ENCODE measurements around the gene MAL. TPM values are rescaled to one million over a fixed set of nuclear protein-coding genes. Genes with fewer than 3 reads are reported as not detected.

Gene MAL
- total and polyA plus RNA-seq, 2 of the 13 experiments (the other 11 are each of a cell fraction or from before 2014, with no cell fraction given) = not detected

DNA sequence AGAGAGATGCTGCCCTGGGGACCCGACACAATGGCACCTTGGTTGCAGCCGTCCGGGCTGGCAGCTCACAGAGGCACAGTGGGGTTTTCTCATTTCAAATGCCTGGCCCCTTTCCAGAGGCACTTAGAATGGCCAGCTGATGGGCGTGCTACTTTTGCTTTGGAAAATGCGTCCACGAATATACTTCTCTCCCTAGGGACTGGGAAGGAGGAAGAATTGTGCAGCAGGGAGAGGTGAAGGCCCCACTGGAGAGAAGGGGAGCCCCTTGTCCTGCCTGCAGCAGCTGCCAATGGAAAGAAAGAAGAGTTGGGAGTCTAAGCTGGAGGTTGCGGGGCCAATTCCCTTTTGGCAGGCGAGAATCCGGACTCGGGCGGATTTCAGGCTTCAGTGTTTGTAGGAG lies 1.1 kb upstream of the MAL start:
- in situ Hi-C loops (cut with HindIII; ENCODE audit: extremely low pct_ligation_motif_present, low pct_unique_long_range_greater_than_20kb) = loop anchor here (10.0 kb wide), 1 partner anchor 50 kb away; no protein-coding TSS in a partner anchor
- Histone ChIP-seq H3K9ac (ENCODE audit: insufficient read depth, low read depth, low read length) (no peak overlapping the region), H3K27ac (ENCODE audit: extremely low read length, insufficient read depth, low read length) (no peak overlapping the region), H3K36me3 (replicated peaks in 1 of 2; ENCODE audit: control insufficient read depth in 1 of 2, insufficient read depth in 2 of 2, low read length in 2 of 2) (no peaks in the 10 kb centered on the region), H3K4me2 (ENCODE audit: low read depth, low read length) (no peak overlapping the region), H3K4me1 (ENCODE audit: insufficient read depth, low read length) (peaks cover 5% of the 10 kb centered on the region; the same call in 1 of the 2 replicates), H3K79me2 (ENCODE audit: insufficient read depth, low read length) (no peaks in the 10 kb centered on the region), H3K9me3 (ENCODE audit: low read length) (no peaks in the 10 kb centered on the region), H3K4me3 (replicated peaks in 1 of 3; ENCODE audit: insufficient read depth in 1 of 3, low read depth in 2 of 3, low read length in 3 of 3) (no peak overlapping the region), H3K27me3 (ENCODE audit: control insufficient read depth in 1 of 2, insufficient read depth in 2 of 2, low read length in 2 of 2) (peaks cover 13 to 81% of the 10 kb centered on the region in 2 experiments; a peak in 4 of 5 replicates), H4K20me1 (ENCODE audit: insufficient read depth, low read length) (no peaks in the 10 kb centered on the region; the same call in 1 of the 2 replicates), H2AFZ (ENCODE audit: low read length) (no peak overlapping the region)
- DNase-seq (ENCODE audit: low spot score) (no peak), FAIRE-seq (no peak), ATAC-seq (no peak)
- WGBS (ENCODE audit: low lambda C conversion rate) = 29% methylated on average over 11 of the region's 11 CpGs
- BruUV-seq (replicated peaks) = no TSS peak
- intact Hi-C loops (cut with micrococcal nuclease; ENCODE audit: unreplicated experiment) = no loop called here
- ChIA-PET CTCF (ENCODE audit: low intra/inter-chr PET ratio, low total read pairs) (interaction anchor here (0.7 to 2.7 kb wide), 3 partner anchors 29 to 91 kb away, joined by 3 to 17 read pairs (median 3); no protein-coding TSS in a partner anchor), POLR2A (no interaction called here)
- TF ChIP-seq ZNF768 (CRISPR knock-in tag; IDR thresholded peaks at IDR 0.05) (no peak), ZNF552 (CRISPR knock-in tag; IDR thresholded peaks at IDR 0.05; ENCODE audit: borderline replicate concordance) (no peak), ARHGAP35 (CRISPR knock-in tag; IDR thresholded peaks at IDR 0.05; ENCODE audit: borderline replicate concordance) (no peak), SIX4 (CRISPR knock-in tag; IDR thresholded peaks at IDR 0.05) (no peak), ZNF567 (CRISPR knock-in tag; IDR thresholded peaks at IDR 0.05; ENCODE audit: borderline replicate concordance) (no peak), LRRFIP1 (CRISPR knock-in tag; conservative IDR thresholded peaks at IDR 0.05) (no peak), RBAK (CRISPR knock-in tag; IDR thresholded peaks at IDR 0.05) (no peak), ZNF24 (IDR thresholded peaks at IDR 0.05) (no peak), ZNF407 (CRISPR knock-in tag; IDR thresholded peaks at IDR 0.05; ENCODE audit: not compliant biosample characterization) (no peak)
- TF ChIP-seq, protein P1, sequence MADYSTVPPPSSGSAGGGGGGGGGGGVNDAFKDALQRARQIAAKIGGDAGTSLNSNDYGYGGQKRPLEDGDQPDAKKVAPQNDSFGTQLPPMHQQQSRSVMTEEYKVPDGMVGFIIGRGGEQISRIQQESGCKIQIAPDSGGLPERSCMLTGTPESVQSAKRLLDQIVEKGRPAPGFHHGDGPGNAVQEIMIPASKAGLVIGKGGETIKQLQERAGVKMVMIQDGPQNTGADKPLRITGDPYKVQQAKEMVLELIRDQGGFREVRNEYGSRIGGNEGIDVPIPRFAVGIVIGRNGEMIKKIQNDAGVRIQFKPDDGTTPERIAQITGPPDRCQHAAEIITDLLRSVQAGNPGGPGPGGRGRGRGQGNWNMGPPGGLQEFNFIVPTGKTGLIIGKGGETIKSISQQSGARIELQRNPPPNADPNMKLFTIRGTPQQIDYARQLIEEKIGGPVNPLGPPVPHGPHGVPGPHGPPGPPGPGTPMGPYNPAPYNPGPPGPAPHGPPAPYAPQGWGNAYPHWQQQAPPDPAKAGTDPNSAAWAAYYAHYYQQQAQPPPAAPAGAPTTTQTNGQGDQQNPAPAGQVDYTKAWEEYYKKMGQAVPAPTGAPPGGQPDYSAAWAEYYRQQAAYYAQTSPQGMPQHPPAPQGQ (CRISPR knock-in tag; IDR thresholded peaks at IDR 0.05; ENCODE audit: borderline replicate concordance) = no peak

Data from HepG2 (cell line).